Mesenchymal stem cell (in vitro differentiated cells and primary cell): ENCODE data around the gene BCL2L2.

Experiments
- DNase-seq: peaks from one replicate; pipeline ENCODE4 v3.0.0-alpha.2; 2013
- H2AFZ ChIP-seq: one replicate; pipeline ENCODE4 v1.6.1; 2013; ENCODE audit warnings: low read depth, mild to moderate bottlenecking, control low read depth, inconsistent platforms, low read length, moderate library complexity
- H2AK5ac ChIP-seq: 2 replicates; pipeline ENCODE4 v1.6.1; 2013; ENCODE audit warnings: low read length, moderate library complexity, mild to moderate bottlenecking, inconsistent platforms; ENCODE audit not compliant: severe bottlenecking
- H2BK120ac ChIP-seq: one replicate; pipeline ENCODE4 v1.6.1; 2013; ENCODE audit warnings: low read depth, mild to moderate bottlenecking, inconsistent platforms, low read length, moderate library complexity
- H2BK12ac ChIP-seq, 2 experiments: one replicate each; pipeline ENCODE4 v1.6.1; 2013; ENCODE audit warnings: inconsistent platforms in 2 of 2, low read length in 2 of 2, mild to moderate bottlenecking in 2 of 2, moderate library complexity in 2 of 2, control low read depth in 1 of 2
- H2BK15ac ChIP-seq: one replicate; pipeline ENCODE4 v1.6.1; 2013; ENCODE audit warnings: mild to moderate bottlenecking, low read depth, inconsistent platforms; ENCODE audit not compliant: poor library complexity, severe bottlenecking
- H2BK5ac ChIP-seq: 2 replicates; pipeline ENCODE4 v1.6.1; 2013; ENCODE audit warnings: low read depth, mild to moderate bottlenecking, low read length, control low read depth, inconsistent platforms; ENCODE audit not compliant: poor library complexity, severe bottlenecking
- H3K14ac ChIP-seq, 2 experiments: one replicate each; pipeline ENCODE4 v1.6.1; 2013; ENCODE audit warnings: inconsistent platforms in 2 of 2, low read length in 2 of 2, control low read depth in 1 of 2, mild to moderate bottlenecking in 1 of 2, moderate library complexity in 1 of 2
- H3K18ac ChIP-seq, 2 experiments: one replicate each; pipeline ENCODE4 v1.6.1; 2013; ENCODE audit warnings: inconsistent platforms in 2 of 2, low read length in 2 of 2, control low read depth in 1 of 2, low read depth in 1 of 2, mild to moderate bottlenecking in 1 of 2
- H3K23ac ChIP-seq, 2 experiments: one replicate each; pipeline ENCODE4 v1.6.1; 2013; ENCODE audit warnings: inconsistent platforms in 2 of 2, low read length in 2 of 2, mild to moderate bottlenecking in 2 of 2, moderate library complexity in 2 of 2, control low read depth in 1 of 2
- H3K27ac ChIP-seq: 2 replicates; pipeline ENCODE4 v1.5.1; 2013; ENCODE audit warnings: mild to moderate bottlenecking, moderate library complexity, low read length, control low read depth, inconsistent platforms; ENCODE audit not compliant: poor library complexity, severe bottlenecking
- H3K27me3 ChIP-seq, 2 experiments: 2 replicates each; pipeline versions ENCODE4 v1.6.1 to v1.7.0; 2013; ENCODE audit warnings: low read length in 2 of 2, mild to moderate bottlenecking in 2 of 2, moderate library complexity in 2 of 2, control low read depth in 1 of 2, inconsistent platforms in 1 of 2; ENCODE audit not compliant: control insufficient read depth in 1 of 2, insufficient read depth in 1 of 2
- H3K36me3 ChIP-seq, 2 experiments: 2 replicates each; pipeline versions ENCODE4 v1.6.1 to v1.7.0; 2013; ENCODE audit warnings: low read length in 2 of 2, control low read depth in 1 of 2, inconsistent platforms in 1 of 2, low read depth in 1 of 2, mild to moderate bottlenecking in 1 of 2; ENCODE audit not compliant: insufficient read depth in 2 of 2, control insufficient read depth in 1 of 2
- H3K4ac ChIP-seq, 2 experiments: one replicate each; pipeline ENCODE4 v1.6.1; 2013; ENCODE audit warnings: inconsistent platforms in 2 of 2, low read length in 2 of 2, mild to moderate bottlenecking in 2 of 2, moderate library complexity in 2 of 2, control low read depth in 1 of 2, low read depth in 1 of 2
- H3K4me1 ChIP-seq: 2 replicates; pipeline ENCODE4 v1.6.1; 2013; ENCODE audit warnings: low read depth, low read length, control low read depth; ENCODE audit not compliant: control insufficient read depth, insufficient read depth
- H3K4me2 ChIP-seq: 2 replicates; pipeline ENCODE4 v1.6.1; 2013; ENCODE audit warnings: low read length, mild to moderate bottlenecking, inconsistent platforms; ENCODE audit not compliant: poor library complexity, severe bottlenecking
- H3K4me3 ChIP-seq, 2 experiments: 2 replicates each; pipeline versions ENCODE4 v1.5.1 to v1.7.0; 2013; ENCODE audit warnings: low read length in 2 of 2, mild to moderate bottlenecking in 2 of 2, control low read depth in 1 of 2, low read depth in 1 of 2; ENCODE audit not compliant: insufficient read depth in 1 of 2
- H3K79me1 ChIP-seq: replicated peaks from 2 replicates; pipeline ENCODE4 v1.6.1; 2013; ENCODE audit warnings: mild to moderate bottlenecking, control low read depth, low read length, inconsistent platforms; ENCODE audit not compliant: poor library complexity, severe bottlenecking
- H3K9ac ChIP-seq: 2 replicates; pipeline ENCODE4 v1.7.0; 2013; ENCODE audit warnings: mild to moderate bottlenecking, low read length, moderate library complexity
- H3K9me3 ChIP-seq: 2 replicates; pipeline ENCODE4 v1.7.0; 2013; ENCODE audit warnings: mild to moderate bottlenecking, low read length; ENCODE audit not compliant: control insufficient read depth
- H4K8ac ChIP-seq: one replicate; pipeline ENCODE4 v1.6.1; 2013; ENCODE audit warnings: inconsistent platforms, mild to moderate bottlenecking, low read length, moderate library complexity
- H4K91ac ChIP-seq: one replicate; pipeline ENCODE4 v1.6.1; 2013; ENCODE audit warnings: mild to moderate bottlenecking, low read length, inconsistent platforms
- WGBS: methylation state at CpG from one replicate; pipeline ENCODE4 v1.1.7; 2013; ENCODE audit warnings: mixed read lengths; 5-methylcytosine and 5-hydroxymethylcytosine counted together

BCL2L2 gene

GRCh38 chr14:23354990-23355389 is 48.4 kb downstream of the BCL2L2 start:
- H4K91ac ChIP-seq: no peak overlapping the region
- H2BK120ac ChIP-seq: no peak overlapping the region
- H3K27ac ChIP-seq: no peak overlapping the region
- H3K4ac ChIP-seq: no peak overlapping the region
- no peak overlapping the region for H2AK5ac ChIP-seq
- H2BK15ac ChIP-seq: no peak overlapping the region
- H3K14ac ChIP-seq: no peak overlapping the region
- H3K4me2 ChIP-seq: no peak overlapping the region
- no peak overlapping the region for H3K18ac ChIP-seq
- H2AFZ ChIP-seq: no peak overlapping the region
- H3K9me3 ChIP-seq: no peaks in the 10 kb centered on the region
- no peak overlapping the region for H3K9ac ChIP-seq
- 95% methylated on average over 2 of the region's 6 CpGs for WGBS
- no peak overlapping the region for H3K23ac ChIP-seq
- H4K8ac ChIP-seq: no peak overlapping the region
- H2BK5ac ChIP-seq: no peak overlapping the region
- peaks cover 12 to 29% of the 10 kb centered on the region in 2 experiments for H3K36me3 ChIP-seq
- peaks cover 0 to 10% of the 10 kb centered on the region in 2 experiments for H3K27me3 ChIP-seq
- no peak overlapping the region for H2BK12ac ChIP-seq
- H3K79me1 ChIP-seq: peaks cover 15% of the 10 kb centered on the region
- DNase-seq: no peak
- no peak overlapping the region for H3K4me3 ChIP-seq
- H3K4me1 ChIP-seq: peaks cover 9% of the 10 kb centered on the region

DNA sequence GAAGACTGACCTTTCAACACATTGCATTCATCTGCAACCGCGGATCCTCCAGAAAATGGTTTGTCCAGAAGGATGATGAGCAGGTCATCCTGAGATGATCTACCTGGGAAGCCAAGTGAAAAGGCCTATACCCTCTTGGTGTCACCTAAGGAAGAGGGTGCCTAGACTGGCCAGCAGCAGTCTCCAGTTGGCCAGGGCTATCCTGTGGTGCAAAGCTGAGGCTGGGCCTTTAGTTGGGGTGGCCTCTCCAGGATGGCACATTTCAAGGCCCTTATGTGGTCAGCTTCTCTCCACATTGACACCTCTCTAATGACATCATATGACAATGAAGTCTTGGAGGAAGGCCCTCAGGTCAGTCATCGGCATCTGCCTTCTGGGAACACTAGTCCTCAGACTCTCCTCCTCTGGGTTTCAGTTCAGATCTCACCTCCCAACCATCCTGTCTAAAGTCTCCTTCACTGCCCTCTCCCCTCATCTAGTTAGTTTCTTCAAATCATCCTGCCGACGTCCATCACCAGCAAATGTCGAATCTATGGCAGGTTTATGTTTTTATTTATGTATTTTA is 49.3 kb downstream of the BCL2L2 start:
- Histone ChIP-seq H3K4me1 (peaks cover 12% of the 10 kb centered on the region), H2AFZ (no peak overlapping the region), H3K18ac (no peak overlapping the region), H3K36me3 (peaks cover 12 to 37% of the 10 kb centered on the region in 2 experiments), H3K79me1 (peaks cover 23% of the 10 kb centered on the region), H3K9ac (no peak overlapping the region), H4K8ac (no peak overlapping the region), H3K14ac (no peak overlapping the region), H2AK5ac (no peak overlapping the region), H3K4me2 (no peak overlapping the region), H3K4ac (no peak overlapping the region), H4K91ac (no peak overlapping the region), H2BK12ac (no peak overlapping the region), H3K27me3 (peaks cover 0 to 10% of the 10 kb centered on the region in 2 experiments), H3K9me3 (no peaks in the 10 kb centered on the region), H3K27ac (no peak overlapping the region), H2BK120ac (no peak overlapping the region), H3K23ac (no peak overlapping the region), H2BK15ac (no peak overlapping the region), H2BK5ac (no peak overlapping the region), H3K4me3 (no peak overlapping the region)
- DNase-seq: no peak
- WGBS: 94% methylated on average over 3 of the region's 6 CpGs

- Histone ChIP-seq H2BK15ac (no peak overlapping the region), H3K79me1 (peaks cover 29% of the 10 kb centered on the region), H3K27ac (no peak overlapping the region), H2BK120ac (no peak overlapping the region), H2AFZ (no peak overlapping the region), H3K23ac (no peak overlapping the region), H3K4me1 (peaks cover 12% of the 10 kb centered on the region), H2BK5ac (no peak overlapping the region), H3K9me3 (no peaks in the 10 kb centered on the region), H3K18ac (no peak overlapping the region), H4K8ac (no peak overlapping the region), H4K91ac (no peak overlapping the region), H3K14ac (no peak overlapping the region), H3K27me3 (peaks cover 0 to 6% of the 10 kb centered on the region in 2 experiments), H3K4me2 (no peak overlapping the region), H2AK5ac (no peak overlapping the region), H3K36me3 (peaks cover 12 to 37% of the 10 kb centered on the region in 2 experiments), H3K9ac (no peak overlapping the region), H3K4ac (no peak overlapping the region), H3K4me3 (no peak overlapping the region), H2BK12ac (no peak overlapping the region)
- DNase-seq: no peak
- 95% methylated on average over 4 of the region's 4 CpGs for WGBS
These were observed 50.0 kb downstream of the BCL2L2 start for GRCh38 chr14:23356662-23357061.

- Histone ChIP-seq H3K27ac (no peak overlapping the region), H3K23ac (no peak overlapping the region), H3K4me1 (peaks cover 6% of the 10 kb centered on the region), H3K18ac (no peak overlapping the region), H3K79me1 (peaks cover 26% of the 10 kb centered on the region), H3K36me3 (peaks cover 12 to 37% of the 10 kb centered on the region in 2 experiments), H2AFZ (no peak overlapping the region), H4K91ac (no peak overlapping the region), H2AK5ac (no peak overlapping the region), H2BK5ac (no peak overlapping the region), H3K9me3 (no peaks in the 10 kb centered on the region), H3K9ac (no peak overlapping the region), H3K4ac (no peak overlapping the region), H3K4me2 (no peak overlapping the region), H4K8ac (no peak overlapping the region), H3K14ac (no peak overlapping the region), H3K4me3 (no peak overlapping the region), H2BK15ac (no peak overlapping the region), H2BK12ac (no peak overlapping the region), H2BK120ac (no peak overlapping the region), H3K27me3 (peaks cover 0 to 2% of the 10 kb centered on the region in 2 experiments)
- DNase-seq: no peak
- 93% methylated on average over 8 of the region's 8 CpGs for WGBS
These were observed 50.6 kb downstream of the BCL2L2 start for GRCh38 chr14:23357261-23357660.
